A673 (cell line): Measurements from ENCODE around the gene CBLC.

Source experiments
- EZH2 ChIP-seq: fragments of 200-600 bp; sonication (generic); IDR thresholded peaks from 2 replicates; pipeline ENCODE4 v1.6.1; 2017; ENCODE audit warnings: borderline replicate concordance, low read depth, mild to moderate bottlenecking, mixed read lengths, antibody characterized with exemption, low read length; ENCODE audit not compliant: poor library complexity, severe bottlenecking
- TF ChIP-seq, protein P1 (sequence below): fragments of 300-800, 200-600 bp; sonication (generic); conservative IDR thresholded peaks from 2 replicates; pipeline ENCODE4 v1.5.1; 2017; ENCODE audit warnings: low read depth, mild to moderate bottlenecking, antibody characterized with exemption, low read length, moderate library complexity, mixed read lengths

DNA sequence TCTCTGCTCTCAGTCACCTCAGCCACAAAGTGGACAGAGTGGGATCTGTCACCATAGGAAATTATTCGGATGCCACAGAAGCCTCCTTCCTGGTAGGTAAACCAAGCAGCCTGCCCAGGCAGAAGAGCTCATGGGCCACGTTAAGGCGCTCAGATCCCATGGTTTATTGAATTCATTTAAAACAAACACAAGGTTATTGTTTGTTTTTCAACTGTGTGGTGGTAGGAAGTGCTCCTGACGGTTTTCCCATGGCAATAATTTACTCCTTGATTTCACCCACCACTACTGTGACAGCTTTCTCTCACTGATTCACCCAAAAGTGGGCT lies 45.6 kb downstream of the CBLC start:
- TF ChIP-seq, protein P1, sequence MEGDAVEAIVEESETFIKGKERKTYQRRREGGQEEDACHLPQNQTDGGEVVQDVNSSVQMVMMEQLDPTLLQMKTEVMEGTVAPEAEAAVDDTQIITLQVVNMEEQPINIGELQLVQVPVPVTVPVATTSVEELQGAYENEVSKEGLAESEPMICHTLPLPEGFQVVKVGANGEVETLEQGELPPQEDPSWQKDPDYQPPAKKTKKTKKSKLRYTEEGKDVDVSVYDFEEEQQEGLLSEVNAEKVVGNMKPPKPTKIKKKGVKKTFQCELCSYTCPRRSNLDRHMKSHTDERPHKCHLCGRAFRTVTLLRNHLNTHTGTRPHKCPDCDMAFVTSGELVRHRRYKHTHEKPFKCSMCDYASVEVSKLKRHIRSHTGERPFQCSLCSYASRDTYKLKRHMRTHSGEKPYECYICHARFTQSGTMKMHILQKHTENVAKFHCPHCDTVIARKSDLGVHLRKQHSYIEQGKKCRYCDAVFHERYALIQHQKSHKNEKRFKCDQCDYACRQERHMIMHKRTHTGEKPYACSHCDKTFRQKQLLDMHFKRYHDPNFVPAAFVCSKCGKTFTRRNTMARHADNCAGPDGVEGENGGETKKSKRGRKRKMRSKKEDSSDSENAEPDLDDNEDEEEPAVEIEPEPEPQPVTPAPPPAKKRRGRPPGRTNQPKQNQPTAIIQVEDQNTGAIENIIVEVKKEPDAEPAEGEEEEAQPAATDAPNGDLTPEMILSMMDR, result no peak
- TF ChIP-seq EZH2, result no peak
